Right renal pelvis (tissue), 4 donors: Measurements from ENCODE around the gene RAB20. TPM values are rescaled to one million over a fixed set of nuclear protein-coding genes. Genes with fewer than 3 reads are reported as not detected.
"Not testable (repeated sequence)": the region's sequence is repeated elsewhere in the genome, so short reads cannot be mapped to it uniquely, and the experiment has no call there.

Source experiments
- DNase-seq, 4 donors: peaks; one replicate each; pipeline ENCODE4 v3.0.0-alpha.2; 2013; ENCODE audit warnings: low read depth in 4 of 4, low spot score in 3 of 4, missing footprints in 1 of 4
- polyA plus RNA-seq, 4 donors: library from polyadenylated mRNA; unstranded; fragments of 120-200 nt; gene quantifications; one replicate each; pipeline ENCODE4 v1.2.1, GENCODE V29; 2013; ENCODE audit not compliant: insufficient read length in 4 of 4

The RAB20 gene
- polyA plus RNA-seq, 4 donors = 6.6 to 11.1 (median 8.3) TPM

DNA sequence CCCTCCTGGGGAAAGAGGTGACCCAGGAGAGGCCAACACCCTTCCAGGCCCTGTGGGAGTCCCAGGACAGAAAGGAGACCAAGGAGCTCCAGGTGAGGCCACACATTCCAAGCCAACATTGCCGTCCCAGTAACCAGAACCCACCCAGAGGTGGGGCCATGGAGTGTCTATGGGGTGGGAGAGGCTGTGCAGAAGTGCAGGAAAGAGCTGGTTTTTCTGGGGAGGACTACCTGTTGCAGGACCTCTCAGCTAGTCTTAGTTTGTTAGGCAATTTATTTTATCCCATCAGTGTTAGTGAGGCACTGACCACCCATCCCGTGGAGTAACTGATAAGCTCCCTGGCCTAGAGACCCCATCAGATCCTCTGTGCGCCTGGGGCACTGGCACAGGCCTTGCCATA, 66.1 kb downstream of the RAB20 start:
- no peak for DNase-seq

- DNase-seq = no peak
These were observed 67.9 kb downstream of the RAB20 start for GRCh38 chr13:110493613-110494012.

GRCh38 chr13:110492679-110493593, 68.6 kb downstream of the RAB20 start:
- no peak for DNase-seq

GRCh38 chr13:110491869-110492678, 69.4 kb downstream of the RAB20 start:
- DNase-seq = no peak

GRCh38 chr13:110490009-110490770, 71.3 kb downstream of the RAB20 start:
- DNase-seq = no peak

GRCh38 chr13:110486880-110487279, 74.6 kb downstream of the RAB20 start:
- not testable (repeated sequence) for DNase-seq

DNA sequence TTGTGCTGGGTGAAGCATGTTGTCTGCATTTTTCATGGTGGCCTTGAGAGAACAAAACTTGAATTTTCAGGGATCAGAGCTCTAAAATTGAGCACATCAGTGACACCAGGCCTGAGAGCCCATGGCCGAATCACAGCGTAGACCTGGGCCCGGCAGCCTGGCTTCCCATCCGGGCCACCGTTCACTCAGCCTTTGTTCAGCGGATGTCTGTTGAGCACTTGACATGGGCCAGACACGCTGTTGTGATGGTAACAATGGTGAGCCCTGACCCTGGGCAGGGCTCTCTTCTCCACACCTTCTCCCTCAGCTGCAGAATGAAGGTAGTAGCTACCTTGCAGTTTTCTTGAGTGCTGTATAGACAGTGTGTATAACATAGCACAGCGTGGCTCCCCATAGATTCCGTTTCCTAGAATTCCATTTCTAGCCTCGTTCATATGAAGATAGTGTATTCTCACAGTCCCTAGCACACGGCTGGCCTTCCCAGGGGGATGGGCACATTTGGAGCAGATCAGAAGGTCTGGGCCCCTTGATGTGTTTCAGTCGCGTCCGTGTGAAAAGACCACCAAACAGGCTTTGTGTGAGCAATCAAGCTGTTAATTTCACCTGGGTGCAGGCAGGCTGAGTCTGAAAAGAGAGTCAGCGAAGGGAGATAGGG, 75.3 kb downstream of the RAB20 start:
- DNase-seq = no peak

GRCh38 chr13:110485604-110486003, 75.9 kb downstream of the RAB20 start:
- DNase-seq = no peak

DNA sequence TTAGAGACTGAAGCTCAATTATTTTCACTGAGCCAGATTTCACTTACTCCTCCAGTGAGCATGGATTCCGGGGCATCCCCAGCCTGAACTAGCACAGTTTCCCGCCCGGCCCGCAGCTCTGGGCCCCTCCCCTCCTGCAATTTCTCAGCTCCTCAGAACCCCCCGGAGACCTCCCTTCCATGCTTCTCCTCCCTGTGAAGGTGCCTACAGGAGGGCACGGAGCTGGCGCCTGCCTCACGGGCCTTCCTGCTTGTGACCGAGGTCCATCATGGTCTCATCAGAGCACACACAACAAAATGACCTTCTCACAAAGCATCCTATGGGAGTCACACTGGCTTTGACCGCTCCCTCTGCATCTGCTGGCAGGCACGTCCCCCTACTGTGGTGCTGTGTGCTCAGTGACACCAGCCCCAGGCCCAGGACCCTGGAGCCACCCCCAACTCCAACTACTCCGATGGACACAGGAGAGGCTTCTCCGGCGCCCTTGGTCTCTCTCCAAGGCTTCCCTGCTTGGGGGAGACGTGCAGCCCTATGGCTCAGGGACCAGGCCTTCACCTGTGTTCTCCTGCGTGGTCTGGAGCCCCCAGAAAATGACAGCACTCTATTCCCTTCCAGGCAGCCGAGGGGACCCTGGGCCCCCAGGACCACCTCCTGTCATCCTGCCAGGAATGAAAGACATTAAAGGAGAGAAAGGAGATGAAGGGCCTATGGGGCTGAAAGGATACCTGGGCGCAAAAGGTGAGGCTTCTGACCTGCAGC, 77.1 kb downstream of the RAB20 start:
- no peak for DNase-seq

DNA sequence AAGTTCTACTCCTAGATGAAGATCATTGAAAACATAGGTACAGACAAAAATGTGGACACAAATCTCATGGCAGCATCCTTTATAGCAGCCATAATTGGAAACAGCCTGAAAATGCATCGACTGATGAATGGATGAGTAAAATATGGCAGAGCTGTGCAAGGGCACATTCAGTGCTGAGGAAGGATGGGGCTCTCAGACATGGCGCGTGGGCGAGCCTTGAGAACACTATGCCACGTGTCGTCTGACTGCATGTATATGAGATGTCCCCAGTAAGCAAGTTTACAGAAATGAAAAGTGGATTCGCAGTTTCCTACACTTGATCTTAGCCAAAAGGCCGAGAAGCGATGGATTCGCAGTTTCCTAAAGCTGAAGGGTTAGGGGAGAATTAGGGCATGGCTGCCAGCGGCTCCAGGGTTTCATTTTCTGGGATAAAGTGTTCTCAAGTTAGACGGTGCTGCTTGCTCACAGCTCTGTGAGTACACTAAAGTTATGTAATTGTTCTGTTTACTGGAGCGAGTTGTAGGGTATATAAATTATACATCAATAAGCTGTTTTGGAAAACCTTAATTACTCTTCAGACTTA, 78.0 kb downstream of the RAB20 start:
- no peak for DNase-seq

DNA sequence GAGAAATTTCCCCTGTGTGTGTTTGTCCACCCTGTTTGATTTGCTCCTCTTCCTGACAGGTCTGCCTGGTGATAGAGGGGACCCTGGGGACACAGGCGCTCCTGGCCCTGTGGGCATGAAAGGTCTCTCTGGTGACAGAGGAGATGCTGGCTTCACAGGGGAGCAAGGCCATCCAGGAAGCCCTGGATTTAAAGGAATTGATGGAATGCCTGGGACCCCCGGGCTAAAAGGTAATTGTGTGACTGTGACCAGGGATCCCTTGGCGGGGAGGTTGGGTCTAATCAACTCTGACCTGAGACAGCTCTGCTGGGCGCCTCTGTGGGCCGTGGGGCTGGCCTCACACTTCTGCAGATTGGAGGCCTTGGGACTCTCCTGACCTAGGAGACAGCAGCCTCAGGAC, 81.4 kb downstream of the RAB20 start:
- DNase-seq = no peak

DNA sequence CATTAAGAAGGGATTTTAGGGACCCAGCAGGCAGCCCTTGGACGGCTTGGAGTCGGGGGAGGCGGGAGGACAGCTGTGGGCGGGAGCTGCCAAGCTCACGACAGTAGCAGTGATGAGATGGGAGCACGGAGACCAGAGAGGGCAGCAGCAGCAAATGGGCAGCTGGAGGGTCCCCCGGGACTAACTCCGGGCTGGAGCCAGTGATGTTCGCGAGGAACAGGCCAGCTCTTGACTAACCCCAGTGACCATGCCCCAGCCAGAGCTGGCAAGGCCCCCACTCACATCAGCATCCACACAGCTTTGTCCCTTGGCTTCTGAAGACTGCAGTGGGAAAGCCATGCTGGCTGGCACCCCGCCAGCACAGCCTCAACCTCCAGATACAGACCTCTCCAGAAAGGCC, 81.9 kb downstream of the RAB20 start:
- no peak for DNase-seq

DNA sequence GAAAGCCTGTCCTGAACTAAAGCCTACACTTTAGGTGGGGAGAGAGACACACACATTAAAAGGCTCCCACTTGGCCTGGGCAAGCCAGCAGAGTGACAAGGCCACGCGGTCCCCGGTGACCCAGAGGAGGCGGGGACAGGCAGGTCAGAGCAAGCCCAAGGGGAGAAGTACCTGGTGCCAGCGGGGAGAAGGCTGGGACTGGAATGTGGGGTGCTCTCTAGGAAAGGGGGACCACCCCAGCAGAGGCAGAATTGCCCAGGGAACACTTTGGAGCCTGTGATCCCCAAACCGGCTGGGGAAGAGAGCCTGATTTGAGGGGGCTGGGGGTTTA, 82.3 kb downstream of the RAB20 start:
- DNase-seq = no peak

- DNase-seq = no peak
These were observed 82.9 kb downstream of the RAB20 start for GRCh38 chr13:110478405-110479214.

DNA sequence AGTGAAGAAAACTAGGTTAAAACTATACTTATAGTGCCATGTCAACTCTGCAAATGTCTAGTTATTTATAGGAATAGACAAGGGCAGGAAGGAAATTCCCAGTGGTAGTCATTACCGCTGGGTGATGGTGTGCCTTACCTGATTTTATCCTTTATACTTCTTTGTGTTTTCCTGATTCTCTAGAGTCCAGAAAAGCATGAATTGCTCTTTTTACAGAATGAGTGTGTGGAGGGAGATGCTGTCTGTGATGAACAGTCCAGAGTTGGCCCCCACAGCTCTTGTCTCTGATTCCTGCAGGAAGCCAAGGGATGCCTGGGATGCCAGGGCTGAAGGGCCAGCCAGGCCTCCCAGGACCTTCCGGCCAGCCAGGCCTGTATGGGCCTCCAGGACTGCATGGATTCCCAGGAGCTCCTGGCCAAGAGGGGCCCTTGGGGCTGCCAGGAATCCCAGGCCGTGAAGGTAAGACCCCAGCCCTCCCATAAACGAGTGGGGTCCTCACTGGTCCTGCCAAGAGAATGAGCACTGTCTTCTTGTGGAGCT, 83.7 kb downstream of the RAB20 start:
- no peak for DNase-seq

- no peak for DNase-seq
These were observed 85.3 kb downstream of the RAB20 start for GRCh38 chr13:110476220-110476617.

DNA sequence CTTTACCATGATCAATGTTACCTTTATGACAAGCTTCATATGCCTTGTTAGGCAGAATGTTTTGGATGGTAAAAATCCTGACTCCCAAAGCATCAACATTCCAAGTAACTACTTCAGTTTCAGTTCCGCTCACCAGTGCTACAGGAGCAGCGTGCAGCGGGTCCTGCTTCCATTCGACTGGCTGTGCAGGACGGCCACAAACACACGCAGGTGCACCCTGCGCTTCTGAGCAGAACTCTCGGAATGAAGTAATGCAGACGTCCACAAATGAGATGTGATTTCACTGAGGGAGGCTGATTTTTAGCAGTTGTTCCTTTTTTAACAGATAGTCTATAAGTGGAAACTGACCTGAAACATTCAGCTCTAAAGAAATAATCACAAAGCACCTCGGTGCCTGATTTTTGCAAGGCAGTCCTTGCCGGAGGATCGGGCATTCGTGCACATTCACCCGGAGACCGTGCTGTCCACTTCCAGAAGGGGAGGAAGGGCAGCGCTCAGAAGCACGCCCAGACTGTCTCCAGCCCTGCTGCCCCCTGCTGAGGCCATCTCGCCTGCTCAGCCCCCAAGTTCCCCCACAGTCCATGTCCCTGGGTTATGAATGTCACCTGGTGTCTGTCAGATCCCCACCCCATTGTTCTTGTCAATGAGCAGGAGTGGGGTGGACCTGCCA, 85.8 kb downstream of the RAB20 start:
- DNase-seq = no peak

- no peak for DNase-seq
These were observed 86.4 kb downstream of the RAB20 start for GRCh38 chr13:110475117-110475516.
